Glomerular endothelial cell (primary cell): ENCODE measurements around the gene UFD1. TPM values are rescaled to one million over a fixed set of nuclear protein-coding genes. Genes with fewer than 3 reads are reported as not detected.
A peak's percentile ranks its signal among the peaks of the same experiment; 100 is the strongest.

Experiments
- DNase-seq: peaks from one replicate; pipeline ENCODE4 v3.0.0-alpha.2; 2011; ENCODE audit warnings: low read depth, low spot score; ENCODE audit errors: extremely low read depth
- total RNA-seq: library from RNA; depleted of rRNA; stranded (reverse); fragments of >200 nt; gene quantifications from 2 replicates; pipeline ENCODE4 v1.2.3, GENCODE V29; 2015

Gene UFD1
- total RNA-seq, 1 donor from 2014 or later, result 81.9 TPM

GRCh38 chr22:19497245-19497644 lies 18.3 kb upstream of the UFD1 start:
- peak; percentile 39 for DNase-seq

- no peak for DNase-seq
These were observed 17.3 kb upstream of the UFD1 start for GRCh38 chr22:19496324-19496630.

- peak; percentile 42 for DNase-seq
These were observed 16.8 kb upstream of the UFD1 start for GRCh38 chr22:19495562-19496323.

GRCh38 chr22:19494676-19495173 lies 15.7 kb upstream of the UFD1 start:
- DNase-seq, result no peak

- no peak for DNase-seq
These were observed 15.1 kb upstream of the UFD1 start for GRCh38 chr22:19494001-19494560.

- no peak for DNase-seq
These were observed 13.6 kb upstream of the UFD1 start for GRCh38 chr22:19492504-19493174.

GRCh38 chr22:19490628-19491230 lies 11.7 kb upstream of the UFD1 start:
- DNase-seq, result no peak

GRCh38 chr22:19488884-19489843 lies 10.2 kb upstream of the UFD1 start:
- DNase-seq, result no peak

- DNase-seq, result no peak
These were observed 9.3 kb upstream of the UFD1 start for GRCh38 chr22:19488285-19488684.

GRCh38 chr22:19483481-19484244 lies 4.7 kb upstream of the UFD1 start:
- peak; percentile 85 for DNase-seq

GRCh38 chr22:19482297-19482696 lies 3.3 kb upstream of the UFD1 start:
- DNase-seq, result no peak

GRCh38 chr22:19480789-19481188 lies 1.8 kb upstream of the UFD1 start:
- DNase-seq, result no peak

GRCh38 chr22:19480173-19480568 lies 1.2 kb upstream of the UFD1 start:
- no peak for DNase-seq

- peak; percentile 90 for DNase-seq
These were observed 571 bp upstream of the UFD1 start, which contains the start of gene CDC45 for GRCh38 chr22:19479355-19480172. Gene CDC45, plus strand, starts transcription at chr22:19479920. Its CDS starts 49 bp downstream, at chr22:19479969.

- no peak for DNase-seq
These were observed 720 bp downstream of the UFD1 start for GRCh38 chr22:19478045-19478900.

GRCh38 chr22:19477321-19478044 lies 1.5 kb downstream of the UFD1 start:
- no peak for DNase-seq

GRCh38 chr22:19476023-19476422 lies 3.0 kb downstream of the UFD1 start:
- no peak for DNase-seq
